Keratinocyte (primary cell): ENCODE data around the gene STK11IP.

Source experiments
- CTCF ChIP-seq, 3 experiments: IDR thresholded peaks in 1 of 3; conservative IDR thresholded peaks in 1 of 3; optimal IDR thresholded peaks in 1 of 3; 2 replicates in 2 of 3; 3 replicates in 1 of 3; pipeline versions ENCODE3 to v1.5.1; 2011; ENCODE audit warnings: low read length in 3 of 3, mild to moderate bottlenecking in 3 of 3, moderate library complexity in 2 of 3, control low read depth in 1 of 3, inconsistent platforms in 1 of 3; ENCODE audit not compliant: insufficient read depth in 2 of 3; ENCODE audit errors: extremely low read depth in 1 of 3
- EZH2 ChIP-seq: IDR thresholded peaks from one replicate; pipeline ENCODE4 v1.6.1; 2012; ENCODE audit warnings: inconsistent platforms, mild to moderate bottlenecking, low read length, moderate library complexity

GRCh38 chr2:219638948-219639755, 41.5 kb downstream of the STK11IP start:
- TF ChIP-seq CTCF (optimal IDR thresholded peaks at IDR 0.05 in 1 of 3, IDR thresholded peaks at IDR 0.05 in 1 of 3, conservative IDR thresholded peaks at IDR 0.05 in 1 of 3; ENCODE audit: extremely low read depth in 1 of 3, insufficient read depth in 2 of 3, low read length in 3 of 3), result no peak
- TF ChIP-seq EZH2, result no peak
